Tibial nerve (tissue), 4 donors: ENCODE results near the gene AGXT. TPM values are rescaled to one million over a fixed set of nuclear protein-coding genes. Genes with fewer than 3 reads are reported as not detected.

Source experiments
- DNase-seq, 2 donors: peaks; one replicate each; pipeline ENCODE4 v3.0.0-alpha.2; 2019; ENCODE audit warnings: low spot score in 2 of 2
- H3K27ac ChIP-seq, 4 donors: fragments of 200-600 bp; sonication (generic) in 3 of 4; one replicate each; pipeline ENCODE4 v1.5.1; 2017 to 2019; ENCODE audit warnings: mild to moderate bottlenecking in 1 of 4
- H3K27me3 ChIP-seq, 2 donors: fragments of 200-600 bp; sonication (generic) in 1 of 2; one replicate each; pipeline versions ENCODE4 v1.5.1 to v1.6.0; 2017 to 2019
- H3K36me3 ChIP-seq, 3 donors: fragments of 200-600 bp; sonication (generic); one replicate each; pipeline ENCODE4 v1.5.1; 2018 to 2019
- H3K4me1 ChIP-seq, 4 donors: fragments of 200-600 bp; sonication (generic) in 3 of 4; one replicate each; pipeline ENCODE4 v1.5.1; 2017 to 2019
- H3K4me3 ChIP-seq, 4 donors: fragments of 200-600 bp; sonication (generic) in 3 of 4; one replicate each; pipeline ENCODE4 v1.5.1; 2017 to 2019; ENCODE audit warnings: mild to moderate bottlenecking in 1 of 4, moderate library complexity in 1 of 4
- H3K9me3 ChIP-seq, 4 donors: fragments of 200-600 bp; sonication (generic) in 3 of 4; one replicate each; pipeline ENCODE4 v1.5.1; 2017 to 2019
- EP300 ChIP-seq, 2 donors: sonication (generic); formaldehyde crosslinking; IDR thresholded peaks; one replicate each; pipeline ENCODE4 v1.6.1; 2017; ENCODE audit warnings: antibody characterized with exemption in 2 of 2, mild to moderate bottlenecking in 1 of 2
- POLR2A ChIP-seq, 2 donors: fragments of 450-650 bp; IDR thresholded peaks; one replicate each; pipeline ENCODE4 v1.6.1; 2017; ENCODE audit warnings: antibody characterized with exemption in 2 of 2, mild to moderate bottlenecking in 2 of 2, moderate library complexity in 2 of 2
- WGBS, 2 donors: methylation state at CpG; one replicate each; pipeline ENCODE4 v1.1.5; 2018; 5-methylcytosine and 5-hydroxymethylcytosine counted together
- total RNA-seq, 4 donors: library from RNA; depleted of rRNA; stranded (reverse); fragments of >200 nt; gene quantifications; one replicate each; pipeline ENCODE4 v1.1.0, GENCODE V29; 2016
- TF ChIP-seq, protein P1 (sequence below), 5 experiments: fragments of 200-600 bp in 3 of 5; fragments of 450-650 bp in 2 of 5; sonication (generic) in 3 of 5; IDR thresholded peaks; one replicate each; pipeline ENCODE4 v1.5.1; 2016 to 2019; ENCODE audit warnings: antibody characterized with exemption in 5 of 5, mild to moderate bottlenecking in 3 of 5, moderate library complexity in 2 of 5

AGXT gene
- total RNA-seq, 4 donors from 2014 or later, result 0.30 TPM; not detected in 3

DNA sequence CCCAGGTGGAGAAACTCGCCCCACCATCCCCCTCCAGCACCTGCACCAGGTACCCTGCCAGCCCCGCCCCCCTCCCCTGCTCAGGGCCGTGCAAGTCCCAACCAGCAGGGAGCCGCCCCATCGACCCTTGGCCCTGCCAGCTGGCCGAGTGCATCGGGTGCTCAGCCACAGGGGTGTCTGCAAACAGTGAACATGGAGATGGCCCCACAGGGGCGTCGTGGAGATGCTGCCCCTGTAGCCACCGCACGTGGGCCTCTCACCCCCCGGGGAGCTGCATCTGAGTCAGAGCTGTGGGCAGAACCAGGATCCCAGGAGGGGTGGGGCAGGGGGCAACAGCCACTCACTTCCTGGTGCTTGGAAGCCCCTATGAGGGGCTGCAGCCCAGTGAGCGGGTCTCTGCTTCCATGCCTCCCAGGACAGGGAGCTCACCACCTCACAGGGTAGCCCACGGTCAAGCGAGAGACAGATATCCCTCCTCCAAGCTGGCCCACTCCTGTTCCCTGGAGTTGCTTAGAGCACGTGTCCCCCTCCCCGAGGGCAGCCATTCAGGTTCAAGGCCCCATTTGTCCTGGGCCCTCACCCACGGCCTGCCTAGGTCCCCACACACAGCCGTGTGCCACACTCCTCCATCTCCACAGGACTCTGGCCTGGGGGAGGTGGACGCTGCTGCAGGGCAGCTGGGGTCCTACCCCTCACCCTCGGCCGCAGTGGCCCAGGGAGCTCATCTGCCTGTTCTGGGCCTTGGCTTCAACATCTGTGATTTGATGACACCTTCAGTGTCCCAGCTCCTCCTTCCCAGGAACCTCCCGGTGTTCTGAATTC is 28.5 kb downstream of the AGXT start:
- WGBS, 2 donors, result 60 to 77% methylated on average over 9 to 15 of the region's 23 CpGs

DNA sequence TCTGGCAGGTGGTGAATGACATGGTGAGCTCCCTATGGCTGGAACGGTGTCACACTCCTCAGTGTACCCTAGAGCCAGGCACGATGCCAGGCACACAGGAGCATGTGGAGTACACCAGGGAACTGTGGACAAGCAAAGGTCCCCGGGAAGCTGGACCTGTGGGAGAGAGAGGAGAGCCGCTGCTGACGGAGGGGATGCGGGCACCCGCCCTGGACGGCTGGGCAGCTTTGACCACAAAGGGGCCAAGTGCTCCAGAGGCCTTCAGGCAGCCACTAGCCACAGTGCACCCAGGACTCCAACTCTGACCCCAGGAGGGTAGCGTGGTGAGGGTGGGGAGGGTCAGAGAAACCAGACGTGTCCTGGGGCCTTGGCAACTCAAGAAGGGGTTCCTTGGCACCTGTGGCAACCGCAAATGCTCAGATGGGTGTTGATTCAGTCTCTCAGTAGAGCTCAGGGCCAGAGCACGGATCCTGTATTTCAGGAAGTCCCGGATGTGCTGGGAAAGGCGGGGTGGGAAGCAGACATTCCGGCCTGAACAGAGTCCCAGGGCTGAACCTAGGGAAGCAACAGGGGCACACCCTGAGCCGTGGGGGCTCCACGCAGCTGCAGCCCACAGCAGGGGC is 29.6 kb downstream of the AGXT start:
- peaks cover 0 to 15% (median 0%) of the 10 kb centered on the region in 4 donors for H3K9me3 ChIP-seq
- no peak overlapping the region for H3K27ac ChIP-seq
- 68 to 69% methylated on average over 17 of the region's 17 CpGs for WGBS, 2 donors
- H3K36me3 ChIP-seq, result no peaks in the 10 kb centered on the region
- no peak for DNase-seq
- H3K4me1 ChIP-seq, result peaks cover 0 to 10% (median 0%) of the 10 kb centered on the region in 4 donors
- H3K27me3 ChIP-seq, result no peaks in the 10 kb centered on the region
- H3K4me3 ChIP-seq, result no peak overlapping the region
- TF ChIP-seq, protein P1, sequence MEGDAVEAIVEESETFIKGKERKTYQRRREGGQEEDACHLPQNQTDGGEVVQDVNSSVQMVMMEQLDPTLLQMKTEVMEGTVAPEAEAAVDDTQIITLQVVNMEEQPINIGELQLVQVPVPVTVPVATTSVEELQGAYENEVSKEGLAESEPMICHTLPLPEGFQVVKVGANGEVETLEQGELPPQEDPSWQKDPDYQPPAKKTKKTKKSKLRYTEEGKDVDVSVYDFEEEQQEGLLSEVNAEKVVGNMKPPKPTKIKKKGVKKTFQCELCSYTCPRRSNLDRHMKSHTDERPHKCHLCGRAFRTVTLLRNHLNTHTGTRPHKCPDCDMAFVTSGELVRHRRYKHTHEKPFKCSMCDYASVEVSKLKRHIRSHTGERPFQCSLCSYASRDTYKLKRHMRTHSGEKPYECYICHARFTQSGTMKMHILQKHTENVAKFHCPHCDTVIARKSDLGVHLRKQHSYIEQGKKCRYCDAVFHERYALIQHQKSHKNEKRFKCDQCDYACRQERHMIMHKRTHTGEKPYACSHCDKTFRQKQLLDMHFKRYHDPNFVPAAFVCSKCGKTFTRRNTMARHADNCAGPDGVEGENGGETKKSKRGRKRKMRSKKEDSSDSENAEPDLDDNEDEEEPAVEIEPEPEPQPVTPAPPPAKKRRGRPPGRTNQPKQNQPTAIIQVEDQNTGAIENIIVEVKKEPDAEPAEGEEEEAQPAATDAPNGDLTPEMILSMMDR (IDR thresholded peaks at IDR 0.05), result no peak
- no peak for TF ChIP-seq POLR2A (IDR thresholded peaks at IDR 0.05)
- no peak for TF ChIP-seq EP300 (IDR thresholded peaks at IDR 0.05)

More for the DNA sequence above, 28.5 kb downstream of the AGXT start:
- Histone ChIP-seq H3K9me3 (peaks cover 0 to 13% (median 0%) of the 10 kb centered on the region in 4 donors), H3K4me3 (no peak overlapping the region), H3K36me3 (no peaks in the 10 kb centered on the region), H3K27me3 (no peaks in the 10 kb centered on the region), H3K4me1 (peaks cover 0 to 10% (median 0%) of the 10 kb centered on the region in 4 donors), H3K27ac (no peak overlapping the region)
- TF ChIP-seq, protein P1 (IDR thresholded peaks at IDR 0.05), result no peak
- TF ChIP-seq POLR2A (IDR thresholded peaks at IDR 0.05) (no peak), EP300 (IDR thresholded peaks at IDR 0.05) (no peak)
- no peak for DNase-seq

DNA sequence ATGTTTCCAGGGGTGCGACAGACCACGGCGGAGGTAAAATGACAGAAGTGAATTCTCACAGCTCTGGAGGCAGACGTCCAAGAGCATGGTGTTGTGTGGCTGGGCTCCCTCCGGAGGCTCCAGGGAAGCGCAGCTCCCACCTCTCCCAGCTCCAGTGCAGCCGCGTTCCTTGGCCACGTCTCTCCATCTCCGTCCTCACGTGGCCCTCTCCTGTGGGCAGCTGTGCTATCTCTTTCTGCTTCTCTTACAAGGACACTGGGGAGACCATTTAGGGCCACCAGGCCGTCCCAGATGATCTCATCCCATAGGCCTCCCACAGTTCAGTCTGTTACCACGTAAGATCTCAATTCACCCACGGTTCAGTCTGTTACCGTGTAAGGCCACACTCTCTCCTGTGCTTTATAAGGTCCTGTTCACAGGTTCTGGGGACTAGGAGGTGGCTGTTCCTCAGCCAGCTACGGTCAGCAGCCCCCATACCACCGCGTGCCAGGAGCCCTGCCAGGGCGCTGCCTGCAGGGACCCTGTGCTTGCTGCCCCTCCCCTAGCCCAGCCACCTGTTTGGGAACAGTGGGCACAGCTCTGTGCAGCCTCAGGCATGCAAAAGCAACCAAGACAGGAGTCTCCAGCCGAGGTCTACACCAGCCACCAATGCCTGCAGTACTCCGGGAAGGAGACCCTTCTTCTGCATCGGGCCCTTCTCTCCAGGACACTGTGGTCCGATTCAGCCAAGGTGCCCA is 30.3 kb downstream of the AGXT start:
- Histone ChIP-seq H3K4me3 (no peak overlapping the region), H3K27me3 (no peaks in the 10 kb centered on the region), H3K4me1 (peaks cover 0 to 10% (median 0%) of the 10 kb centered on the region in 4 donors), H3K27ac (no peak overlapping the region), H3K36me3 (no peaks in the 10 kb centered on the region), H3K9me3 (peaks cover 0 to 15% (median 0%) of the 10 kb centered on the region in 4 donors)
- no peak for DNase-seq
- TF ChIP-seq, protein P1 (IDR thresholded peaks at IDR 0.05), result no peak
- no peak for TF ChIP-seq EP300 (IDR thresholded peaks at IDR 0.05)
- no peak for TF ChIP-seq POLR2A (IDR thresholded peaks at IDR 0.05)
- 65 to 68% methylated on average over 23 of the region's 23 CpGs for WGBS, 2 donors

DNA sequence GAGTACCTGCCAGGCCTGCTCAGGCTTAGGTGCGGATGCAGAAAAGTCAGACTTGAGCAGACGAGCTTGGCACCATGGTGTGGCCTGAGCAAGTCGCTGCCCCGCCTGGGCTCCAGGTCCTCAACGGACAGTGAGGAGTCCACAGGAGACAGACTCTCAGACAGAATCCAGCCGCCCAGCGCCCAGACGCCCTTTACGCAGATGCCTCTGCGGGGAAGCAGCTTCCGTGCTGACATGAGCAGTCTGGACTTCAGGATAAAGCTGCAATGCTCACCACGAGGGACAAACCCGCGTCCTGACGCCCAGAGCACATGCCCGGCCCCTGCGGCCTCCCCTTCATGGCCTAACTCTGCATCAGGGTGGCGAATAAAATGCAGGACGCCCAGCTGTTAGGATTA is 30.8 kb downstream of the AGXT start:
- Histone ChIP-seq H3K36me3 (no peaks in the 10 kb centered on the region), H3K4me1 (peaks cover 0 to 10% (median 0%) of the 10 kb centered on the region in 4 donors), H3K9me3 (peaks cover 0 to 15% (median 0%) of the 10 kb centered on the region in 4 donors), H3K4me3 (no peak overlapping the region), H3K27ac (no peak overlapping the region), H3K27me3 (no peaks in the 10 kb centered on the region)
- no peak for TF ChIP-seq EP300 (IDR thresholded peaks at IDR 0.05)
- TF ChIP-seq, protein P1 (IDR thresholded peaks at IDR 0.05), result no peak
- TF ChIP-seq POLR2A (IDR thresholded peaks at IDR 0.05), result no peak
- WGBS, 2 donors, result 85 to 91% methylated on average over 19 of the region's 19 CpGs
- no peak for DNase-seq
